H1 (cell line): ENCODE results near the gene C19orf73.

Experiments
- CTCF ChIP-seq, 3 experiments: IDR thresholded peaks; 1 replicate in 2 of 3; 2 replicates in 1 of 3; pipeline versions ENCODE4 v1.5.1 to v1.6.1; 2011; ENCODE audit warnings: low read length in 3 of 3, mild to moderate bottlenecking in 3 of 3, inconsistent platforms in 2 of 3, low read depth in 1 of 3, moderate library complexity in 1 of 3; ENCODE audit not compliant: insufficient read depth in 1 of 3; ENCODE audit errors: control extremely low read depth in 1 of 3
- E2F6 ChIP-seq: IDR thresholded peaks from 2 replicates; pipeline ENCODE4 v1.6.1; 2012; ENCODE audit warnings: inconsistent platforms
- MAX ChIP-seq: IDR thresholded peaks from 2 replicates; pipeline ENCODE4 v1.6.1; 2012; ENCODE audit warnings: inconsistent platforms
- ZNF274 ChIP-seq: IDR thresholded peaks from 2 replicates; pipeline ENCODE4 v1.7.0; 2012; ENCODE audit warnings: low read length, borderline replicate concordance; ENCODE audit errors: extremely low read depth

GRCh38 chr19:49109051-49109450, 9.9 kb downstream of the C19orf73 start:
- TF ChIP-seq ZNF274 (no peak), MAX (no peak), CTCF (IDR thresholded peaks at IDR 0.05; ENCODE audit: control extremely low read depth in 1 of 3, insufficient read depth in 1 of 3, low read depth in 1 of 3, low read length in 3 of 3) (no peak), E2F6 (no peak)
